ENCODE results near the gene PABPN1. TPM values are rescaled to one million over a fixed set of nuclear protein-coding genes. Genes with fewer than 3 reads are reported as not detected.

The PABPN1 gene
- total and polyA plus RNA-seq, 9 of the 15 experiments (the other 6 are each of a cell fraction or from before 2014, with no cell fraction given) = 32.6 to 388 (median 178) TPM

DNA sequence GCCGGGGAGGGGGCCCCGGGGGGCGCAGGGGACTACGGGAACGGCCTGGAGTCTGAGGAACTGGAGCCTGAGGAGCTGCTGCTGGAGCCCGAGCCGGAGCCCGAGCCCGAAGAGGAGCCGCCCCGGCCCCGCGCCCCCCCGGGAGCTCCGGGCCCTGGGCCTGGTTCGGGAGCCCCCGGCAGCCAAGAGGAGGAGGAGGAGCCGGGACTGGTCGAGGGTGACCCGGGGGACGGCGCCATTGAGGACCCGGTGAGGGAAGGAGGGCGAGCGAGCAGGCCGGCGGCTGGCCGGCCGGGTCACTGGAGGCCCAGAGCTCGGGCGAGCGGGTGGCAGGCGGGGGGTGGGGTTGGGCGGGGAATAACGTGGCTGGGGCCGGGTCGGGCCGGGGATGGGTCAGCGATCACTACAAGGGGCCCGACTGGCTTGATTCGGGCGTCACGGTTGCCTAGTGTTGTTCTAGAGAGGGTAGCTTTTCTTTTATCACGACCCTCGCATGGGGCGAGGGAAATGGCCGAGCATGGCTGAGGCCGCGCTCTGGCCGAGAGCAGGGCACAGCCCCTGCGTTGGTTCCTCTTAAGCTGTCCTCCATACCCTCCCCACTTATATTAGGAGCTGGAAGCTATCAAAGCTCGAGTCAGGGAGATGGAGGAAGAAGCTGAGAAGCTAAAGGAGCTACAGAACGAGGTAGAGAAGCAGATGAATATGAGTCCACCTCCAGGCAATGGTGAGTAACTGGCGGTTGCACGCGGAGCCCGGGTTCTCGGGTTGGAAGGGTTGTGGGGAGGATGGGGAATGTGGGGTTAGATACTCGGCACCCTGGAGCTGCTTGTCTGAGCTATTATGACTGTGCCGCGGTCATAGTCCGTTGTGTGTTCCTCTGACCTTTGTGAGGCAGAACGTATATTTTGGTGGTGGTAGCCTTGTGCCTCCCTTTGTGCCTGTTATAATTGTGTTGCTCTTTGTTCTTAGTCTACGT is 603 bp downstream of the PABPN1 start:
- Histone ChIP-seq H3K9ac (ENCODE audit: insufficient read depth in 1 of 2, low read depth in 2 of 2, low read length in 2 of 2) (peak overlapping the region; percentile 97 to 100), H3K4me3 (peak overlapping the region; percentile 90), H3K9me1 (ENCODE audit: control insufficient read depth, insufficient read depth, low read length) (no peaks in the 10 kb centered on the region), H2AFZ (ENCODE audit: low read depth, low read length) (peak overlapping the region; percentile 68), H4K20me1 (replicated peaks; ENCODE audit: control insufficient read depth, insufficient read depth, low read length) (no peaks in the 10 kb centered on the region; the same call in 1 of the 2 replicates), H3K79me2 (ENCODE audit: control insufficient read depth, insufficient read depth, low read length) (peaks cover 34% of the 10 kb centered on the region), H3K9me3 (replicated peaks; ENCODE audit: control insufficient read depth, insufficient read depth, low read depth, low read length) (no peaks in the 10 kb centered on the region), H3K27me3 (ENCODE audit: control insufficient read depth in 2 of 2, insufficient read depth in 2 of 2, low read length in 2 of 2) (no peaks in the 10 kb centered on the region), H3K36me3 (ENCODE audit: control insufficient read depth, insufficient read depth, low read length) (peaks cover 58% of the 10 kb centered on the region; the same call in 2 of the 3 replicates), H3K4me2 (ENCODE audit: insufficient read depth, low read length) (peak overlapping the region; percentile 98), H3K4me1 (replicated peaks in 1 of 2; ENCODE audit: control insufficient read depth in 2 of 2, insufficient read depth in 2 of 2, low read length in 2 of 2) (peaks cover 11 to 17% of the 10 kb centered on the region in 2 experiments; a peak in 4 of 5 replicates), H3K27ac (ENCODE audit: extremely low read depth, low read depth, low read length) (peak overlapping the region; percentile 95)
- POLR2A ChIA-PET = interaction anchor here (0.6 to 3.9 kb wide), 30 partner anchors 9 to 502 kb away, joined by 3 to 30 read pairs (median 4); partner anchors contain the start of genes HAUS4, HOMEZ, MYH7 and PPP1R3E
- intact Hi-C loops (cut with micrococcal nuclease) (loop anchor here (2.0 to 10.0 kb wide), 4 partner anchors 15 to 233 kb away; partner anchors contain the start of genes BCL2L2, THTPA and ZFHX2), in situ Hi-C loops (cut with MboI) (no loop called here)
- WGBS (ENCODE audit: insufficient coverage, low coverage, missing lambda C conversion rate) = under 1% methylated on average over 24 of the region's 64 CpGs
- CTCF ChIA-PET (ENCODE audit: low intra/inter-chr PET ratio) = interaction anchor here (0.7 to 1.1 kb wide), 2 partner anchors 57 to 202 kb away, joined by 3 to 4 read pairs; no protein-coding TSS in a partner anchor
- ATAC-seq (peak; percentile 49), FAIRE-seq (peak; percentile 51), DNase-seq (ENCODE audit: extremely low read depth in 1 of 4, low spot score in 3 of 4) (peak; percentile 65 to 81 (median 74))
- no TSS peak for BruUV-seq (replicated peaks)
- TF ChIP-seq DIDO1 (tag; IDR thresholded peaks at IDR 0.05; ENCODE audit: low read depth) = no peak
- TF ChIP-seq GTF2A2 (tag; IDR thresholded peaks at IDR 0.05) = peak; percentile 50; the same call in 1 of the 2 replicates
- peak; percentile 83 for TF ChIP-seq VEZF1 (CRISPR knock-in tag; IDR thresholded peaks at IDR 0.05)
- TF ChIP-seq HDAC2 (IDR thresholded peaks at IDR 0.05) = 0 out of 2 replicates have a peak, but pooled peaks have one; percentile 25
- peak; percentile 56; the same call in 1 of the 2 replicates for TF ChIP-seq PHF8 (IDR thresholded peaks at IDR 0.05; ENCODE audit: borderline replicate concordance, low read length)
- no peak for TF ChIP-seq ZNF766 (CRISPR knock-in tag; conservative IDR thresholded peaks at IDR 0.05)
- TF ChIP-seq POLR2B (IDR thresholded peaks at IDR 0.05; ENCODE audit: low read depth, partially characterized antibody) = no peak
- TF ChIP-seq CCNT2 (IDR thresholded peaks at IDR 0.05; ENCODE audit: borderline replicate concordance, extremely low read depth, insufficient read length, low read depth, low read length) = peak; percentile 74
- TF ChIP-seq, protein P1, sequence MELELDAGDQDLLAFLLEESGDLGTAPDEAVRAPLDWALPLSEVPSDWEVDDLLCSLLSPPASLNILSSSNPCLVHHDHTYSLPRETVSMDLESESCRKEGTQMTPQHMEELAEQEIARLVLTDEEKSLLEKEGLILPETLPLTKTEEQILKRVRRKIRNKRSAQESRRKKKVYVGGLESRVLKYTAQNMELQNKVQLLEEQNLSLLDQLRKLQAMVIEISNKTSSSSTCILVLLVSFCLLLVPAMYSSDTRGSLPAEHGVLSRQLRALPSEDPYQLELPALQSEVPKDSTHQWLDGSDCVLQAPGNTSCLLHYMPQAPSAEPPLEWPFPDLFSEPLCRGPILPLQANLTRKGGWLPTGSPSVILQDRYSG (tag; conservative IDR thresholded peaks at IDR 0.05; ENCODE audit: low read depth) = no peak
- TF ChIP-seq HDAC8 (tag; IDR thresholded peaks at IDR 0.05) = no peak
- peak in 1 of 2 experiments; percentile 24; a peak in 2 of 4 replicates for TF ChIP-seq TEAD1 (CRISPR knock-in tag; IDR thresholded peaks at IDR 0.05)
- peak; percentile 70 for TF ChIP-seq RBFOX2 (IDR thresholded peaks at IDR 0.05; ENCODE audit: low read depth, low read length)
- TF ChIP-seq EHMT2 (IDR thresholded peaks at IDR 0.05) = no peak
- TF ChIP-seq LCOR (CRISPR knock-in tag; IDR thresholded peaks at IDR 0.05) = 0 out of 2 replicates have a peak, but pooled peaks have one; percentile 9
- peak; percentile 59; the same call in 1 of the 2 replicates for TF ChIP-seq ZBTB7A (IDR thresholded peaks at IDR 0.05; ENCODE audit: borderline replicate concordance, control insufficient read depth, low read depth, low read length)
- TF ChIP-seq TAF1 (IDR thresholded peaks at IDR 0.05; ENCODE audit: control insufficient read depth, extremely low read depth, insufficient read depth, low read length, severe bottlenecking) = peak; percentile 38
- TF ChIP-seq FOXK1 (CRISPR knock-in tag; IDR thresholded peaks at IDR 0.05; ENCODE audit: borderline replicate concordance) = 0 out of 2 replicates have a peak, but pooled peaks have one; percentile 44

All from K562 (cell line).